HEK293 (cell line): ENCODE measurements around the gene CAPN15.

Source experiments
- GLIS2 ChIP-seq: fragments of 450-650 bp; formaldehyde crosslinking; IDR thresholded peaks from 2 replicates; pipeline ENCODE4 v1.5.1; 2016; ENCODE audit warnings: missing biosample characterization, missing genetic modification characterization
- MYNN ChIP-seq: fragments of 450-650 bp; formaldehyde crosslinking; IDR thresholded peaks from 2 replicates; pipeline ENCODE4 v1.5.1; 2016; ENCODE audit warnings: missing biosample characterization, missing genetic modification characterization, borderline replicate concordance
- OSR2 ChIP-seq: fragments of 450-650 bp; formaldehyde crosslinking; IDR thresholded peaks from 2 replicates; pipeline ENCODE4 v1.5.1; 2016; ENCODE audit warnings: missing biosample characterization, missing genetic modification characterization
- PRDM10 ChIP-seq: fragments of 450-650 bp; formaldehyde crosslinking; IDR thresholded peaks from 2 replicates; pipeline ENCODE4 v1.5.1; 2016; ENCODE audit warnings: missing biosample characterization, missing genetic modification characterization
- PRDM6 ChIP-seq: fragments of 450-650 bp; formaldehyde crosslinking; IDR thresholded peaks from 2 replicates; pipeline ENCODE4 v1.5.1; 2017; ENCODE audit warnings: missing biosample characterization, missing genetic modification characterization
- SALL2 ChIP-seq: fragments of 450-650 bp; formaldehyde crosslinking; IDR thresholded peaks from 2 replicates; pipeline ENCODE4 v1.5.0; 2017; ENCODE audit warnings: missing biosample characterization, mild to moderate bottlenecking, missing genetic modification characterization, borderline replicate concordance
- SETDB1 ChIP-seq: IDR thresholded peaks from one replicate; pipeline ENCODE4 v1.6.1; 2017; ENCODE audit warnings: mild to moderate bottlenecking, low read length, moderate library complexity, mixed read lengths; ENCODE audit not compliant: insufficient read length
- ZBTB1 ChIP-seq: fragments of 450-650 bp; formaldehyde crosslinking; IDR thresholded peaks from 2 replicates; pipeline ENCODE4 v1.5.1; 2016; ENCODE audit warnings: missing biosample characterization, missing genetic modification characterization
- ZBTB20 ChIP-seq: fragments of 450-650 bp; formaldehyde crosslinking; IDR thresholded peaks from 2 replicates; pipeline ENCODE4 v1.5.1; 2016; ENCODE audit warnings: missing biosample characterization, missing genetic modification characterization
- ZEB2 ChIP-seq: fragments of 450-650 bp; formaldehyde crosslinking; IDR thresholded peaks from 2 replicates; pipeline ENCODE4 v1.5.1; 2016; ENCODE audit warnings: missing biosample characterization, missing genetic modification characterization
- ZFP41 ChIP-seq: fragments of 450-650 bp; formaldehyde crosslinking; IDR thresholded peaks from 2 replicates; pipeline ENCODE4 v1.5.1; 2016; ENCODE audit warnings: missing biosample characterization, missing genetic modification characterization, borderline replicate concordance
- ZNF132 ChIP-seq: fragments of 450-650 bp; formaldehyde crosslinking; IDR thresholded peaks from 2 replicates; pipeline ENCODE4 v1.5.1; 2017; ENCODE audit warnings: missing biosample characterization, missing genetic modification characterization, borderline replicate concordance
- ZNF138 ChIP-seq: fragments of 450-650 bp; formaldehyde crosslinking; IDR thresholded peaks from 2 replicates; pipeline ENCODE4 v1.5.1; 2016; ENCODE audit warnings: missing biosample characterization, missing genetic modification characterization, borderline replicate concordance
- ZNF211 ChIP-seq: fragments of 450-650 bp; formaldehyde crosslinking; IDR thresholded peaks from 2 replicates; pipeline ENCODE4 v1.5.1; 2016; ENCODE audit warnings: low read depth, missing biosample characterization, missing genetic modification characterization
- ZNF221 ChIP-seq: fragments of 450-650 bp; formaldehyde crosslinking; IDR thresholded peaks from 2 replicates; pipeline ENCODE4 v1.5.1; 2017; ENCODE audit warnings: missing biosample characterization, missing genetic modification characterization, borderline replicate concordance
- ZNF23 ChIP-seq: fragments of 450-650 bp; formaldehyde crosslinking; IDR thresholded peaks from 2 replicates; pipeline ENCODE4 v1.5.1; 2016; ENCODE audit warnings: missing biosample characterization, missing genetic modification characterization, borderline replicate concordance
- ZNF423 ChIP-seq: fragments of 450-650 bp; formaldehyde crosslinking; IDR thresholded peaks from 2 replicates; pipeline ENCODE4 v1.5.1; 2016; ENCODE audit warnings: missing biosample characterization, missing genetic modification characterization
- ZNF513 ChIP-seq: fragments of 450-650 bp; IDR thresholded peaks from 2 replicates; pipeline ENCODE4 v1.5.1; 2018; ENCODE audit warnings: missing biosample characterization, missing genetic modification characterization
- ZNF549 ChIP-seq: fragments of 450-650 bp; IDR thresholded peaks from 2 replicates; pipeline ENCODE4 v1.5.1; 2018; ENCODE audit warnings: missing biosample characterization, missing genetic modification characterization, mild to moderate bottlenecking, inconsistent platforms, moderate library complexity
- ZNF585B ChIP-seq: fragments of 450-650 bp; formaldehyde crosslinking; IDR thresholded peaks from 2 replicates; pipeline ENCODE4 v1.5.1; 2016; ENCODE audit warnings: missing biosample characterization, missing genetic modification characterization
- ZNF629 ChIP-seq: fragments of 450-650 bp; formaldehyde crosslinking; IDR thresholded peaks from 2 replicates; pipeline ENCODE4 v1.5.1; 2017; ENCODE audit warnings: missing biosample characterization, missing genetic modification characterization
- ZNF654 ChIP-seq: fragments of 450-650 bp; formaldehyde crosslinking; IDR thresholded peaks from 2 replicates; pipeline ENCODE4 v1.5.1; 2016; ENCODE audit warnings: low read depth, missing biosample characterization, missing genetic modification characterization
- ZNF792 ChIP-seq: fragments of 450-650 bp; formaldehyde crosslinking; IDR thresholded peaks from 2 replicates; pipeline ENCODE4 v1.5.1; 2016; ENCODE audit warnings: missing biosample characterization, missing genetic modification characterization
- ZSCAN30 ChIP-seq: fragments of 450-650 bp; IDR thresholded peaks from 2 replicates; pipeline ENCODE4 v1.5.1; 2018; ENCODE audit warnings: missing biosample characterization, mild to moderate bottlenecking, missing genetic modification characterization, moderate library complexity
- TF ChIP-seq, protein P1 (sequence below): fragments of 450-650 bp; formaldehyde crosslinking; IDR thresholded peaks from 2 replicates; pipeline ENCODE4 v1.5.1; 2016; ENCODE audit warnings: missing biosample characterization, missing genetic modification characterization
- TF ChIP-seq, protein P2 (sequence below): sonication (generic); formaldehyde crosslinking; IDR thresholded peaks from 2 replicates; pipeline ENCODE4 v1.8.1; 2022; ENCODE audit warnings: mild to moderate bottlenecking, moderate library complexity, missing genetic modification reagents
- TF ChIP-seq, protein P3 (sequence below): fragments of 450-650 bp; formaldehyde crosslinking; IDR thresholded peaks from 2 replicates; pipeline ENCODE4 v1.5.1; 2016; ENCODE audit warnings: missing biosample characterization, missing genetic modification characterization

CAPN15 gene

GRCh38 chr16:525520-526180 lies 1.9 kb upstream of the CAPN15 start (continued):
- TF ChIP-seq SALL2 (tag by site-specific recombination) (no peak), ZNF132 (tag by site-specific recombination) (no peak), ZFP41 (tag by site-specific recombination) (no peak), PRDM10 (tag by site-specific recombination) (peak; percentile 91), ZNF211 (tag by site-specific recombination) (no peak), ZNF23 (no peak), ZNF792 (tag by site-specific recombination) (no peak), PRDM6 (tag by site-specific recombination) (no peak), ZNF513 (tag by site-specific recombination) (no peak), ZBTB1 (tag by site-specific recombination) (no peak), ZNF549 (tag by site-specific recombination) (no peak), ZNF629 (tag by site-specific recombination) (peak; percentile 33; the same call in 1 of the 2 replicates), GLIS2 (no peak), ZNF138 (tag by site-specific recombination) (no peak), ZEB2 (tag by site-specific recombination) (peak; percentile 20; the same call in 1 of the 2 replicates), ZNF585B (tag by site-specific recombination) (no peak), OSR2 (no peak), ZNF423 (no peak), ZSCAN30 (tag by site-specific recombination) (no peak), SETDB1 (no peak), ZBTB20 (tag by site-specific recombination) (peak; percentile 27; the same call in 1 of the 2 replicates), MYNN (tag by site-specific recombination) (no peak), ZNF654 (tag by site-specific recombination) (no peak), ZNF221 (tag by site-specific recombination) (no peak)
- TF ChIP-seq, protein P1, sequence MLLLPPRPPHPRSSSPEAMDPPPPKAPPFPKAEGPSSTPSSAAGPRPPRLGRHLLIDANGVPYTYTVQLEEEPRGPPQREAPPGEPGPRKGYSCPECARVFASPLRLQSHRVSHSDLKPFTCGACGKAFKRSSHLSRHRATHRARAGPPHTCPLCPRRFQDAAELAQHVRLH (tag by site-specific recombination), result no peak
- TF ChIP-seq, protein P2, sequence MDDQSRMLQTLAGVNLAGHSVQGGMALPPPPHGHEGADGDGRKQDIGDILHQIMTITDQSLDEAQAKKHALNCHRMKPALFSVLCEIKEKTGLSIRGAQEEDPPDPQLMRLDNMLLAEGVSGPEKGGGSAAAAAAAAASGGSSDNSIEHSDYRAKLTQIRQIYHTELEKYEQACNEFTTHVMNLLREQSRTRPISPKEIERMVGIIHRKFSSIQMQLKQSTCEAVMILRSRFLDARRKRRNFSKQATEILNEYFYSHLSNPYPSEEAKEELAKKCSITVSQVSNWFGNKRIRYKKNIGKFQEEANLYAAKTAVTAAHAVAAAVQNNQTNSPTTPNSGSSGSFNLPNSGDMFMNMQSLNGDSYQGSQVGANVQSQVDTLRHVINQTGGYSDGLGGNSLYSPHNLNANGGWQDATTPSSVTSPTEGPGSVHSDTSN (CRISPR knock-in tag), result no peak
- TF ChIP-seq, protein P3, sequence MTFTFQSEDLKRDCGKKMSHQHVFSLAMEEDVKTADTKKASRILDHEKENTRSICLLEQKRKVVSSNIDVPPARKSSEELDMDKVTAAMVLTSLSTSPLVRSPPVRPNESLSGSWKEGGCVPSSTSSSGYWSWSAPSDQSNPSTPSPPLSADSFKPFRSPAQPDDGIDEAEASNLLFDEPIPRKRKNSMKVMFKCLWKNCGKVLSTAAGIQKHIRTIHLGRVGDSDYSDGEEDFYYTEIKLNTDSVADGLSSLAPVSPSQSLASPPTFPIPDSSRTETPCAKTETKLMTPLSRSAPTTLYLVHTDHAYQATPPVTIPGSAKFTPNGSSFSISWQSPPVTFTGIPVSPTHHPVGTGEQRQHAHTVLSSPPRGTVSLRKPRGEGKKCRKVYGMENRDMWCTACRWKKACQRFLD (tag by site-specific recombination), result no peak
